ENCODE results near the gene NBPF26.
"Not testable (repeated sequence)": the region's sequence is repeated elsewhere in the genome, so short reads cannot be mapped to it uniquely, and the experiment has no call there.

NBPF26 gene

DNA sequence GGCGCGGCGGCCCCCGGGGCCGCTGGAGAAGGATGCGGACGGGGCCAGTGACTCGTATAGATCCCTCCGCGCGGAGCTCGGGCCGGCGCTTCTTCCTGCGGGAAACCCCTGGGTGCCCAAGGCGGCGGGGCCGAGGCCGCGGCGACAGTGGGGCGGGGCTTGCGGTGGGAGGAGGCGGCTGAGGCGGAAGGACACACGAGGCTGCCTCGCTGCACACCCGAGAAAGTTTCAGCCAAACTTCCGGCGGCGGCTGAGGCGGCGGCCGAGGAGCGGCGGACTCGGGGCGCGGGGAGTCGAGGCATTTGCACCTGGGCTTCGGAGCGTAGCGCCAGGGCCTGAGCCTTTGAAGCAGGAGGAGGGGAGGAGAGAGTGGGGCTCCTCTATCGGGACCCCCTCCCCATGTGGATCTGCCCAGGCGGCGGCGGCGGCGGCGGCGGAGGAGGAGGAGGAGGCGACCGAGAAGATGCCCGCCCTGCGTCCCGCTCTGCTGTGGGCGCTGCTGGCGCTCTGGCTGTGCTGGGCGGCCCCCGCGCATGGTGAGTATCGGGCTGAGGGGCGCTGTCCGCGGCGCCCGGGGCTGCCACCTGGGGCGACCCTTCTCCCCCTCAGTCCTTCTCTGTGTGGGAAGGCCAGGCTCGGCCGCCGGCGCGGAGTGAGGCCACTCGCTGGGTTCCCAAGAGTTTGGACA, at the start of gene NBPF26:
TSS of gene NBPF26 (plus strand) at position 231 of the 688 bp plus-strand sequence.
- H3K36me3 ChIP-seq (ENCODE audit: insufficient read depth, low read length); H3K4me1 ChIP-seq (ENCODE audit: insufficient read depth, low read length); H3K9me3 ChIP-seq (ENCODE audit: control insufficient read depth, insufficient read depth, low read length): not testable (repeated sequence)
- peak within 1 kb of the TSS; percentile 15; the same call in 1 of the 2 replicates for H3K9ac ChIP-seq (ENCODE audit: low read depth, low read length)

DNA sequence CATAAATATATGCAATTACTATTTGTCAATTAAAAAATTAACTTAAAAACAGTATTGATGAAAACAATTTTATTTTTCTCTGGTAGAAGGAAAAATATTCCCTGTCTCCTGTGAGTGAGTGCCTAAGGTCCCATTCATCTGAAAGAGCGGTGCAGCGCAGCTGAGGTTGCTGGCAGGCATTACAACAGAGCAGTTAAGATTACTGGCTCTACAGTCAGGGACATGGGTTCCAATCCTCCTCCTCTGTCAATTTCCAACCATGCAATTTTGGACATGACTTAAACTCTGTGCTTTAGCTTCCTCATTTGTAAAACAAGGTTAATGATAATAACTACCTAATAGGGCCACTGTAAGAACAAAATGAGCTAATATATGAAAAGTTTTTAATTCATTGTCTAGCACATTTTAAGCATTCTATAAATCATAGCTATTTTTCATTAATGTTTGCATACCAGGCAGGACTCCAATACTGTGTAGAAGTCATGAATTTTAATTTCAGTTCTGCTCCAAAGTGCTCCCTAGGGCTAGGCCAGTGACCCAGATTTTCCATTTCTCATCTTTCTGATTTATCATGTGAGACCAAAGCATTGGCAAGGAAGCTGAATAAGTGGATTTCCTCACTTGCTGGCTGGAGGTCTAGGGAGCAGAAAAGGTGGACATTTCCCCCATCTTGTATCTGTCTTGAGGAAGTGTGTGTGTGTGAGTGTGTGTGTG, 43.5 kb upstream of the NBPF26 start:
- not testable (repeated sequence) for H3K9ac ChIP-seq (ENCODE audit: low read depth, low read length); H3K9me3 ChIP-seq (ENCODE audit: control insufficient read depth, insufficient read depth, low read length); H3K36me3 ChIP-seq (ENCODE audit: insufficient read depth, low read length); H3K4me1 ChIP-seq (ENCODE audit: insufficient read depth, low read length)

DNA sequence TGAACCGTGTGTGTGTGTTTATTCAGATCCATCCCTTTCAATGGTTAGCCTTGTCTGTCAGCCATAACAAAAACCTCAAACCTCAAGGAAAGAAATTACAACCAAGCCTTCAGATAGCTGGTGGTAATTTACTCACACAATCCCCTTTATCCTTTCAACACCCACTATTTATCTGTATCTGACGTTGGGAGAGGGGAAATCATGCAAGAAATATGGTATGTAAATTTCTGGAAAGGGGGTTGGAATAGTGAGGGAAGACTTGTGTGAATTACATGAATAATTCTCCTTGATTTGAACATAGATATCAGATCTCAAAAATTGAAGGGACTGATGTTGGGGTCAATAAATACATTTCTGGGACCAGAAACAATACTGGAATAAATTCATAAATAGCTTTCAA, 42.8 kb upstream of the NBPF26 start:
- H3K36me3 ChIP-seq (ENCODE audit: insufficient read depth, low read length); H3K4me1 ChIP-seq (ENCODE audit: insufficient read depth, low read length); H3K9me3 ChIP-seq (ENCODE audit: control insufficient read depth, insufficient read depth, low read length); H3K9ac ChIP-seq (ENCODE audit: low read depth, low read length): not testable (repeated sequence)

DNA sequence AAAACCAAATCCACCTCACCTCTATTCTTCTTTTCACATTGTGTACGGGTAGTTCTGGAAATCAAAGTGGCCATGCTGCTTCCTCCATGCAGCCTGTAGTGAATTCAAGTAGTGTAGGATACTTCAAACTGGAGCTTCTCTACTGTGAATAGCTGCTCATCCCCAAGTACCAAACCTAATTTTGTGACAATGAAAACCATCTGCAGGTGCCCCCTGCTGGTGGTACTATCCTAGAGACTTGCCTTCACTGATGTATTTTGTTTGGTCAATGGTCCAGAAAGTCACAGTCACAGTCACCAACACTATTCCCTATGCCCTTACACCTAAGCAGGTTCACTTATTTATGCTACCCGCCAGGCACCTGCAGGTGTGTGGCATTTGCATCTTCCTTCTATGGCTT, 39.3 kb upstream of the NBPF26 start:
- H3K4me1 ChIP-seq (ENCODE audit: insufficient read depth, low read length); H3K9ac ChIP-seq (ENCODE audit: low read depth, low read length); H3K9me3 ChIP-seq (ENCODE audit: control insufficient read depth, insufficient read depth, low read length); H3K36me3 ChIP-seq (ENCODE audit: insufficient read depth, low read length): not testable (repeated sequence)

DNA sequence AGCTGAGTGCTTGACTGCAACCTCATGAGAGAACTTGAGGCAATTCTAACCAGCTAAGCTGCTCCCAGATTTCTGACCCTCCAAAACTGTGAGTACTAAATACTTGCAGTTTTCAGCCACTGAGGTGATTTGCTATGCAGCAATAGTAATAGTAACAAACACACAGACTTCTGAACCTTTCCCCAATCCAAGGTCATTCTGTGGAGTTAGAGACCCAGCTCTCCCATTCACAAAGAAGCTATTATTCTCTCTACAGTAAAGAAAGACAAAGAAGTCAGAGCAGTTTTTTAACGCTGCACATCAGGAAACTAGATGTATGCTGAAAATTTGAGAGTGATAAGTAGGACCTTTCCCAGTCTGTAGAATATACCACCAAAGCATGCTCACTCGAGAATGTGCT, 38.1 kb upstream of the NBPF26 start:
- H3K4me1 ChIP-seq (ENCODE audit: insufficient read depth, low read length); H3K36me3 ChIP-seq (ENCODE audit: insufficient read depth, low read length); H3K9ac ChIP-seq (ENCODE audit: low read depth, low read length): not testable (repeated sequence)

DNA sequence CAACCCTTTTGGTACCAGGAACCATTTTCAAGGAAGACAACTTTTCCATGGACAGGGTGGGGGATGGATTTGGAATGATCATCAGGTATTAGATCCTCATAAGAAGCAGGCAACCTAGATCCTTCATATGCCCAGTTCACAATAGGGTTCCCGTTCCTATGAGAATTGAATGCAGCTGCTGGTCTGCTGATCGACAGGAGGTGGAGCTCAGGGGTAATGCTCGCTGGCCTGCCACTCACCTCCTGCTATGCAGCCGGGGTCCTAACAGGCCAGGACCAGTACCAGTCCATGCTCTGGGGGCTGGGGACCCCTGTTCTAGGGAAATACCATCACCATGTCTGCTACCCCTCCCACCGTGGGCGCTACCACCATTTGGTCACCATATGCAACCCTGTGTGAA, 36.5 kb upstream of the NBPF26 start:
- not testable (repeated sequence) for H3K36me3 ChIP-seq (ENCODE audit: insufficient read depth, low read length); H3K4me1 ChIP-seq (ENCODE audit: insufficient read depth, low read length); H3K9ac ChIP-seq (ENCODE audit: low read depth, low read length); H3K9me3 ChIP-seq (ENCODE audit: control insufficient read depth, insufficient read depth, low read length)

More for the DNA sequence above, 38.1 kb upstream of the NBPF26 start:
- not testable (repeated sequence) for H3K9me3 ChIP-seq (ENCODE audit: control insufficient read depth, insufficient read depth, low read length)

DNA sequence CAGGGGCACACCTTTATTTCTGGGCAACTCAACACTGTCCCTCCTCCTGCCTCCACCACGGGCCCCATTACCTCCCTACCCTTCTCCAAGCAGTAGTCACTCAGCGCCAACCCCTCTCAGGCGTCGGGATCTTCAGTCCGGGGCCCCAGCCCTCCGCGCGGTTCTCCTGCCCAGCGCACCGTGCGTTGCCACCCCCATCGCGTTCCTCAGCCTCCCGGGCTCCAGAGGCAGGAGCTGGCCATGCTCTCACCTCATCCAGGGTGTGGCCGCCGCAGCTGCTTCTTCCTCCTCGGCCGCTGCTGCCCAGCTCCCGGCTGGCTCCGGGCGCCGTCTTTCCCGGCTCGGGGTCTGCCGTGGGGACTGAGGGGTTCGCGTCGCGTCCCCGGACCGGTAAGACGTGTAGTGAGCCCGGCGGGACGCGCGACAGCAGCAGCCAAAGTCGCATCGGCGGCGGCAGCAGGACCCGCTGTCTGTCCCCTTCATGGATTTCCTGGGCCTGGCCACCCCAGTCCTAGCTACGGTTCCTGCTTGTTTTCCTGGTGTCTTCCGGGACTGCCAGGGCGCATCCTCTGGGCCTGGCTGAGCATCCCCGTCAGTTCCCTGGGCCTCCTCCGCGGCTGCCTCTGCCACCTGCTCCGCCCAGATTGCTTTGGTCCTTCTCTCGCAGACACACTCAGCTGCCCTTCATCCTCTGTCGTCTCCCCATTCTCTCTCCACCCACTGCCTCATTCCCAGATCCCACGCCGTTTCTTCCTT, 22.8 kb upstream of the NBPF26 start:
- peak overlapping the region; percentile 24; the same call in 1 of the 2 replicates for H3K9ac ChIP-seq (ENCODE audit: low read depth, low read length)
- not testable (repeated sequence) for H3K4me1 ChIP-seq (ENCODE audit: insufficient read depth, low read length); H3K9me3 ChIP-seq (ENCODE audit: control insufficient read depth, insufficient read depth, low read length); H3K36me3 ChIP-seq (ENCODE audit: insufficient read depth, low read length)

DNA sequence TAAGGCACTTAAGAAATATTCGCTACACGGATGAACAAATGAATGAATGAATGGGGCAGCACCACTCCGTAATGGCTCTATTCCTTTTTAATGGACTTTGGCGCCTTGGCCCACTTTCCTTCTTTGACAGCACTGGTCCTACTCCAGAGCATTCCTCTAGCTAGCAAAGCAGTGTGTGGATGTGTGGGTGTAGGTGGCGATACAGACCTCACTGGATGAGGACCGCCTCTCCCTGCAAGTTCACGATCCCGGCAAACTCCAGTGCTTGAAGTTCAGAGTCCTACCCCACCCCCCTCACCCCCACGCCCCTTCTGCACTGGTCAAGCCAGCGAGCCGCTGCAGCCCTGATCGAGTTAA, 409 bp upstream of the NBPF26 start:
- not testable (repeated sequence) for H3K4me1 ChIP-seq (ENCODE audit: insufficient read depth, low read length); H3K9me3 ChIP-seq (ENCODE audit: control insufficient read depth, insufficient read depth, low read length); H3K36me3 ChIP-seq (ENCODE audit: insufficient read depth, low read length); H3K9ac ChIP-seq (ENCODE audit: low read depth, low read length)

DNA sequence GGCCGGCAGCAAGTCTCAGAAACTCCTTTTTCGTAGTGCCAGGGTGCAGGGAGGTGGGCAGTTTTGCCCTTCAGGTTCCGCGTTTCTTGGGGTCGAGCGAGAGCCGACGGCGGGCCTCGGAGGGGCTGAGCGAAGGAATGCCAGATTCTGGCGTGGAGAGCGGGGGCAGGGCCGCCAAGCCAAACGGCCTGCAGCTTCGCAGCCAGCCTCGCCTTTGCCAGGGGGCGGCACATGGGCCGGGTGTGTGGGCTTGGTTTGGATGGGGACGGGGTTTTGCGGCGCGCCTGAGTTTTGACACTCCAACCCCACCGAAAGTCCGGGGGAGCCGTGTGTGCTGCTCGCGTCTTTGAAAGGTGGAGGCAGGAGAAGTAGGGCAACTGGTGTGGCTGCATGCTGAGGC, 762 bp downstream of the NBPF26 start:
- not testable (repeated sequence) for H3K4me1 ChIP-seq (ENCODE audit: insufficient read depth, low read length); H3K9ac ChIP-seq (ENCODE audit: low read depth, low read length); H3K9me3 ChIP-seq (ENCODE audit: control insufficient read depth, insufficient read depth, low read length); H3K36me3 ChIP-seq (ENCODE audit: insufficient read depth, low read length)

DNA sequence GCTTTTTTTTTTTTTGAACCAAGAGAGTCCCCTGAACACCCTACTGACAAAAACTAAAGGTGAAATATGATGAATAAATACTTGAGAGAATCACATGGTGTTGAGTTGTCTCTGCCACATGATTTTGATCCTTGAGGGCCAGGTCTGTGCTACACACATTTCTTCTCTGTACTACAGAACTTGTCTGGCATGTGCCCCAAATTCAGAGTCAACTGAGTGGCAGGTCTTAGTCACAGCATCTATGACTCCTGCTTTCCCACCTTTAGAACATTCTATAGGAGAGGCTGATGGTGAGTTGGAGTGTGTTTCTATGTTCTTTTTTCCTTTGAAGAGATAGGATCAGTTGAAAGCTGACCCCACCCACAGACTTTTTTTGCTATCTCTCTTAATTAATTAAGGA, 5.1 kb downstream of the NBPF26 start:
- H3K9ac ChIP-seq (ENCODE audit: low read depth, low read length); H3K9me3 ChIP-seq (ENCODE audit: control insufficient read depth, insufficient read depth, low read length); H3K36me3 ChIP-seq (ENCODE audit: insufficient read depth, low read length); H3K4me1 ChIP-seq (ENCODE audit: insufficient read depth, low read length): not testable (repeated sequence)

DNA sequence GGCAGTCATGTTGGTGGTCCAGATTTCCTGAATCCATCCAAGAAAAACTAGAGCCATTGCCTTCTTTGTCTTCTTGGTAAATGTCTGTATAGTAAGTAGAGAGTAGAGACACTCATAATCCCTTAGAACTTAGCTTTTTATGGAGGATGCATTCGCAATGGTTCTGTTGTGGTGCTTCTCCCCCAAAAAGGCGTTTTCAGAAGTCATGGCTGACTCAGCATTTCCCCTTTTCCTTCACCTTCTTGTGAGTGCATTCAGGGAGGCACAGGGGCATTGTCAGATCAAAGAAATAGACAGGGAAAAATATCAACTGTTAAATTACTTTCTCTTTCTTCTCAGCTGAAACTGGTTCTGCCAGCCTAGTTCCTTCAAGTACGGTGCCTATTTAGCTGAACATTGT, 45.3 kb downstream of the NBPF26 start:
- H3K9ac ChIP-seq (ENCODE audit: low read depth, low read length); H3K4me1 ChIP-seq (ENCODE audit: insufficient read depth, low read length); H3K9me3 ChIP-seq (ENCODE audit: control insufficient read depth, insufficient read depth, low read length); H3K36me3 ChIP-seq (ENCODE audit: insufficient read depth, low read length): not testable (repeated sequence)

DNA sequence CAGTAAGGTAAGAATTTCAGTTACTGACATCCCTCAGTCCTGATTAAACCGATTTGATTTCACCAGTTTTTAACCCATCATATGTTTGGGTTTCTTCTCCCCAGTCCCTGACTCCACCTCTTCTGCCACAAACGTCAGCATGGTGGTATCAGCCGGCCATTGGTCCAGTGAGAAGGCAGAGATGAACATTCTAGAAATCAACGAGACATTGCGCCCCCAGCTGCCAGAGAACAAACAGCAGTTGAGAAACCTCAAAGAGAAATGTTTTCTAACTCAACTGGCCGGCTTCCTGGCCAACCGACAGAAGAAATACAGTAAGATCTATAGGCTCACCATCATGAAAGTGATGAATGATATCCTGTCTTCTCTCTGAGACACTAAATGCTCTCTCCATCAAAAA, 81.7 kb downstream of the NBPF26 start:
- not testable (repeated sequence) for H3K9ac ChIP-seq (ENCODE audit: low read depth, low read length); H3K36me3 ChIP-seq (ENCODE audit: insufficient read depth, low read length); H3K9me3 ChIP-seq (ENCODE audit: control insufficient read depth, insufficient read depth, low read length); H3K4me1 ChIP-seq (ENCODE audit: insufficient read depth, low read length)

DNA sequence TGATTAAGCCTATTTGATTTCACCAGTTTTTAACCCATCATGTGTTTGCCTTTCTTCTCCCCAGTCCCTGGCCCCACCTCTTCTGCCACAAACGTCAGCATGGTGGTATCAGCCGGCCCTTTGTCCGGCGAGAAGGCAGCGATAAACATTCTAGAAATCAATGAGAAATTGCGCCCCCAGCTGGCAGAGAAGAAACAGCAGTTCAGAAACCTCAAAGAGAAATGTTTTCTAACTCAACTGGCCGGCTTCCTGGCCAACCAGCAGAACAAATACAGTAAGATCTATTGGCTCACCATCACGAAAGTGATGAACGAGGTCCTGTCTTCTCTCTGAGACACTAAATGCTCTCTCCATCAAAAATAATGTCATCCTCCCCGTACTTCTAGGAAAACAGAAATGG, 88.1 kb downstream of the NBPF26 start:
- H3K36me3 ChIP-seq (ENCODE audit: insufficient read depth, low read length); H3K9ac ChIP-seq (ENCODE audit: low read depth, low read length); H3K9me3 ChIP-seq (ENCODE audit: control insufficient read depth, insufficient read depth, low read length); H3K4me1 ChIP-seq (ENCODE audit: insufficient read depth, low read length): not testable (repeated sequence)

DNA sequence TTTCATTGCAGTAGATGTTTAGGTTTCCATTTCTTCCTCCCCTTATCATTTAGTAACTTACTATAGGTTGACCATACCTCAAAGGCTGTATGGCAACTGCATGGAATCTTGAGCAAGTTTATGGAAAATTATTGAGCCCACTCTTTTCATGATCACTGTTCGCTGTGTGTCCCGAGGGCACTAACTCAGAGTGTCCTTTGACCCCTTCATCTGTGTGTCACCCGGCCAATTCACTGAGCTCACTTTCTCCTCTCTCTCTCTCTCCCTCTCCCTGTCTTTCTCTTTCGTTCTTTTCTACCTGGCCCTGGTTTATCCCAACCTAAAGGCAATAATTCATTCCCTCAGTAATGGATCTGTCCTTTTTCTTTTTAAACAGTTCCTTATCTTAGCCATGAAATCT, 101.3 kb downstream of the NBPF26 start:
- H3K9me3 ChIP-seq (ENCODE audit: control insufficient read depth, insufficient read depth, low read length); H3K36me3 ChIP-seq (ENCODE audit: insufficient read depth, low read length); H3K9ac ChIP-seq (ENCODE audit: low read depth, low read length); H3K4me1 ChIP-seq (ENCODE audit: insufficient read depth, low read length): not testable (repeated sequence)

DNA sequence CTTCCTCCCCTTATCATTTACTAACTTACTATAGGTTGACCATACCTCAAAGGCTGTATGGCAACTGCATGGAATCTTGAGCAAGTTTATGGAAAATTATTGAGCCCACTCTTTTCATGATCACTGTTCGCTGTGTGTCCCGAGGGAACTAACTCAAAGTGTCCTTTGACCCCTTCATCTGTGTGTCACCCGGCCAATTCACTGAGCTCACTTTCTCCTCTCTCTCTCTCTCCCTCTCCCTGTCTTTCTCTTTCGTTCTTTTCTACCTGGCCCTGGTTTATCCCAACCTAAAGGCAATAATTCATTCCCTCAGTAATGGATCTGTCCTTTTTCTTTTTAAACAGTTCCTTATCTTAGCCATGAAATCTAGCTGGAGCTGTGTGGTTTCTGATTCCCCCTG, 102.9 kb downstream of the NBPF26 start:
- not testable (repeated sequence) for H3K9me3 ChIP-seq (ENCODE audit: control insufficient read depth, insufficient read depth, low read length); H3K4me1 ChIP-seq (ENCODE audit: insufficient read depth, low read length); H3K9ac ChIP-seq (ENCODE audit: low read depth, low read length); H3K36me3 ChIP-seq (ENCODE audit: insufficient read depth, low read length)

Data from ES-I3 (cell line).